Measurements from ENCODE around the gene APC2. TPM values are rescaled to one million over a fixed set of nuclear protein-coding genes. Genes with fewer than 3 reads are reported as not detected.
A peak's percentile ranks its signal among the peaks of the same experiment; 100 is the strongest.

The APC2 gene
- total RNA-seq, 1 donor from 2014 or later = 1.3 TPM

DNA sequence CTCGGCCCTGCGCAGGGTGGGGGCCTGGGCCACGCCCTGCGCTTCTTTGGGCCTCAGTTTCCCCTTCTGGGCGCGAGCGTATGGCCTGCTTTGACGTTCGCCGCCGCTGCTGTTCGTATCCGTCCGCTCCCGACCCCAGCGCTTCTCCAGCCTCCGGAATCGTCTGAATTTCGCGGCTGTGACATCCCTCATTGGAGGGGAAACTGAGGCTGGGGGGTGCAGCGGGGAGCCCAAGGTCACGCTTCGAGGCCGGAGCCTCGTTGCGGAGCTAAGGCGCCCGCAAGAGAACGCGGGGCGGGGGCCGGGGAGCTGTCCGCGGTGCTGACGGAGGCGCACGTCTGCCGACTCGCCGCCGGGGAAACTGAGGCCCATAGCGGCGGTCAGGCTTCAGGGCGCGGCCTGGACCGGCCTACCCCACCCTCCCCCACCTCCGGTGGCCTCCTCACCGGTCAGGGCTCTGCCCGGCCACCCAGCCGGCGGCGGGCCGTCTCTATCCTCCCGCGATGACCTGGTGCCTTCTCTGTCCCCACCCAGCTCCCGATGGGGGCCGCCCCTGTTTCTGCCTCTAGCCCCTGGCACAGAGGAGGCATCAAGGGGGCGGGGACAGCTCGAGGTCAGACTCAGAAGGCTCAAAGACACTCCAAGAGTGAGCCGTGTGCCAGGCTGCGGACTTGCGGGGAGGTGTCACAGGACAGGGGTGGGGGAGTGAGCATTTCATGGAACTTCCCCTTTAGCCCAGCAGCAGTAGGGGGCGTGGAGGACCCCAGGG lies 3.0 kb upstream of the APC2 start:
- H3K4me1 ChIP-seq = peaks cover 17% of the 10 kb centered on the region
- H3K79me2 ChIP-seq (ENCODE audit: low read depth) = no peaks in the 10 kb centered on the region
- no peaks in the 10 kb centered on the region for H3K9me3 ChIP-seq (ENCODE audit: low read depth)
- no peak overlapping the region for H2AFZ ChIP-seq (replicated peaks)
- H3K27ac Mint-ChIP-seq = no peak overlapping the region
- H3K27ac ChIP-seq = no peak overlapping the region
- peak; percentile 63 for TF ChIP-seq EZH2 (IDR thresholded peaks at IDR 0.05)
- peak; percentile 56 for TF ChIP-seq EZH2phosphoT487 (IDR thresholded peaks at IDR 0.05)
- TF ChIP-seq, protein P1, sequence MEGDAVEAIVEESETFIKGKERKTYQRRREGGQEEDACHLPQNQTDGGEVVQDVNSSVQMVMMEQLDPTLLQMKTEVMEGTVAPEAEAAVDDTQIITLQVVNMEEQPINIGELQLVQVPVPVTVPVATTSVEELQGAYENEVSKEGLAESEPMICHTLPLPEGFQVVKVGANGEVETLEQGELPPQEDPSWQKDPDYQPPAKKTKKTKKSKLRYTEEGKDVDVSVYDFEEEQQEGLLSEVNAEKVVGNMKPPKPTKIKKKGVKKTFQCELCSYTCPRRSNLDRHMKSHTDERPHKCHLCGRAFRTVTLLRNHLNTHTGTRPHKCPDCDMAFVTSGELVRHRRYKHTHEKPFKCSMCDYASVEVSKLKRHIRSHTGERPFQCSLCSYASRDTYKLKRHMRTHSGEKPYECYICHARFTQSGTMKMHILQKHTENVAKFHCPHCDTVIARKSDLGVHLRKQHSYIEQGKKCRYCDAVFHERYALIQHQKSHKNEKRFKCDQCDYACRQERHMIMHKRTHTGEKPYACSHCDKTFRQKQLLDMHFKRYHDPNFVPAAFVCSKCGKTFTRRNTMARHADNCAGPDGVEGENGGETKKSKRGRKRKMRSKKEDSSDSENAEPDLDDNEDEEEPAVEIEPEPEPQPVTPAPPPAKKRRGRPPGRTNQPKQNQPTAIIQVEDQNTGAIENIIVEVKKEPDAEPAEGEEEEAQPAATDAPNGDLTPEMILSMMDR (IDR thresholded peaks at IDR 0.05) = no peak
- peaks cover 41% of the 10 kb centered on the region for H3K4me1 Mint-ChIP-seq
- H3K4me3 Mint-ChIP-seq = peak overlapping the region; percentile 83
- H3K9me3 Mint-ChIP-seq = no peaks in the 10 kb centered on the region
- peaks cover 20% of the 10 kb centered on the region for H3K27me3 Mint-ChIP-seq (ENCODE audit: insufficient read depth, low read depth)
- peaks cover 12% of the 10 kb centered on the region for H3K36me3 Mint-ChIP-seq
- peak overlapping the region; percentile 49 for H3K4me3 ChIP-seq
- no peak overlapping the region for H3K9ac ChIP-seq
- DNase-seq (ENCODE audit: low spot score) = peak; percentile 79
- peaks cover 78% of the 10 kb centered on the region for H3K27me3 ChIP-seq
- peaks cover 80% of the 10 kb centered on the region for H3F3A ChIP-seq (ENCODE audit: low read depth)
- peak overlapping the region; percentile 75 for H3K4me2 ChIP-seq
- peaks cover 74% of the 10 kb centered on the region for H4K20me1 ChIP-seq (ENCODE audit: low read depth)
- H3K36me3 ChIP-seq = no peaks in the 10 kb centered on the region

DNA sequence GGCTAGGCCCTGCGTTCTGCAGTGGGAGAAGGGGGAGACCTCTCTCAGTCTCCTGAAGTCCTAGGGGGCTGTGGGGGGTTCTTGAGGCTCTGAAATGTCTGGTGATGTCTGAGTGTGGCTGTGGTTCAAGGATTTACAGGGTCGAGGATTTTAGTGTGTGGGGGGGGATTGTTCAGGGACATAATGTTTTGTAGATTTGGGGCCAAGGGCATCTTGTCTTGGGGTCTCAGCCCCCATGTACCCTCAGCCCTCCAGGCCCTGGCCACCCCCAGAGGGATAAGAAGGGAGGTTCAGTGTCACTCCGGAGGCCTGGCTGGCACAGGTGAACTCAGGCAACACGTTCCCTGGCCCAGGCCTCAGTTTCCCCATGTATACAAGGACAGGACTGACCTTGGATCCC lies 2.4 kb upstream of the APC2 start:
- Histone ChIP-seq H3K27me3 (peaks cover 83% of the 10 kb centered on the region), H3K4me2 (no peak overlapping the region), H3F3A (ENCODE audit: low read depth) (peaks cover 77% of the 10 kb centered on the region), H3K36me3 (no peaks in the 10 kb centered on the region), H3K4me1 (peaks cover 21% of the 10 kb centered on the region), H2AFZ (replicated peaks) (no peak overlapping the region), H4K20me1 (ENCODE audit: low read depth) (peaks cover 68% of the 10 kb centered on the region), H3K9ac (no peak overlapping the region), H3K79me2 (ENCODE audit: low read depth) (no peaks in the 10 kb centered on the region), H3K9me3 (ENCODE audit: low read depth) (no peaks in the 10 kb centered on the region), H3K27ac (no peak overlapping the region), H3K4me3 (no peak overlapping the region)
- H3K9me3 Mint-ChIP-seq = no peaks in the 10 kb centered on the region
- H3K36me3 Mint-ChIP-seq = peaks cover 7% of the 10 kb centered on the region
- TF ChIP-seq EZH2phosphoT487 (IDR thresholded peaks at IDR 0.05) (no peak), EZH2 (IDR thresholded peaks at IDR 0.05) (no peak)
- TF ChIP-seq, protein P1 (IDR thresholded peaks at IDR 0.05) = no peak
- peak overlapping the region; percentile 82 for H3K4me3 Mint-ChIP-seq
- DNase-seq (ENCODE audit: low spot score) = no peak
- H3K4me1 Mint-ChIP-seq = peaks cover 46% of the 10 kb centered on the region
- peaks cover 21% of the 10 kb centered on the region for H3K27me3 Mint-ChIP-seq (ENCODE audit: insufficient read depth, low read depth)
- H3K27ac Mint-ChIP-seq = no peak overlapping the region

DNA sequence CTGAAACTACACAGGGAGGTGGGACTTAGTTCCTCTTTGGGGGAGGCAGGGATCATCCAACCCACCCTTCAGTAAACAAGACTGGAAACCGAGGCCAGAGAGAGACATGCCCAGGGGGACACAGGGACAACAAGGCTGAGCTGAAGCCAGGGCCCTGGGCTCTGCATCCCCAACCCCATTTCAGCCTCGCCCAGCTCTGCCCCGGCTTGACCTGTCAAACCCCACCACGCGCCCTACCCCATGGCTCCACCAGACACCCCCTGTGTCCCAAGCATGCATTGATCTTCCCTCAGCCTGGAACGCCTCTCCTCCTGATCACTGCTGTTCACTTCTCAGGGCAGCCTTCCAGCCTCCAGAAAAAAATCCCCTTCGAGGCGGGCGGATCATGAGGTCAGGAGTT lies 2.0 kb upstream of the APC2 start:
- H4K20me1 ChIP-seq (ENCODE audit: low read depth) = peaks cover 67% of the 10 kb centered on the region
- H3K79me2 ChIP-seq (ENCODE audit: low read depth) = no peaks in the 10 kb centered on the region
- Mint-ChIP-seq H3K36me3 (peaks cover 4% of the 10 kb centered on the region), H3K4me1 (peaks cover 48% of the 10 kb centered on the region), H3K4me3 (peak overlapping the region; percentile 68), H3K27ac (no peak overlapping the region), H3K9me3 (no peaks in the 10 kb centered on the region), H3K27me3 (ENCODE audit: insufficient read depth, low read depth) (peaks cover 22% of the 10 kb centered on the region)
- no peaks in the 10 kb centered on the region for H3K9me3 ChIP-seq (ENCODE audit: low read depth)
- H3K4me3 ChIP-seq = no peak overlapping the region
- DNase-seq (ENCODE audit: low spot score) = no peak
- TF ChIP-seq, protein P1 (IDR thresholded peaks at IDR 0.05) = no peak
- TF ChIP-seq EZH2phosphoT487 (IDR thresholded peaks at IDR 0.05) (no peak), EZH2 (IDR thresholded peaks at IDR 0.05) (no peak)
- H3K4me1 ChIP-seq = peaks cover 26% of the 10 kb centered on the region
- no peak overlapping the region for H3K27ac ChIP-seq
- H3K4me2 ChIP-seq = no peak overlapping the region
- peaks cover 73% of the 10 kb centered on the region for H3F3A ChIP-seq (ENCODE audit: low read depth)
- H3K36me3 ChIP-seq = no peaks in the 10 kb centered on the region
- H3K27me3 ChIP-seq = peaks cover 87% of the 10 kb centered on the region
- H2AFZ ChIP-seq (replicated peaks) = no peak overlapping the region
- H3K9ac ChIP-seq = no peak overlapping the region
